ENCODE measurements around the gene SERPINE1. TPM values are rescaled to one million over a fixed set of nuclear protein-coding genes. Genes with fewer than 3 reads are reported as not detected.

SERPINE1 gene
- total and polyA plus RNA-seq, 2 of the 13 experiments (the other 11 are each of a cell fraction or from before 2014, with no cell fraction given), result 21.2 to 1,576 TPM

GRCh38 chr7:101099969-101100781 lies 26.7 kb upstream of the SERPINE1 start (continued):
- TF ChIP-seq ZNF503 (CRISPR knock-in tag; IDR thresholded peaks at IDR 0.05) (peak; percentile 32; the same call in 1 of the 2 replicates), ZNF839 (CRISPR knock-in tag; IDR thresholded peaks at IDR 0.05; ENCODE audit: borderline replicate concordance) (no peak), ATF3 (CRISPR knock-in tag; IDR thresholded peaks at IDR 0.05) (peak; percentile 65; the same call in 1 of the 2 replicates), SKI (IDR thresholded peaks at IDR 0.05; ENCODE audit: partially characterized antibody) (peak; percentile 58), ZNF790 (CRISPR knock-in tag; IDR thresholded peaks at IDR 0.05; ENCODE audit: borderline replicate concordance) (no peak), ZBTB21 (CRISPR knock-in tag; IDR thresholded peaks at IDR 0.05) (no peak), ZNF124 (CRISPR knock-in tag; IDR thresholded peaks at IDR 0.05) (0 out of 2 replicates have a peak, but pooled peaks have one; percentile 46), HINFP (CRISPR knock-in tag; IDR thresholded peaks at IDR 0.05; ENCODE audit: low read depth) (no peak), SMARCE1 (IDR thresholded peaks at IDR 0.05; ENCODE audit: borderline replicate concordance) (no peak), HNRNPL (IDR thresholded peaks at IDR 0.05; ENCODE audit: low read depth, low read length) (0 out of 2 replicates have a peak, but pooled peaks have one; percentile 57), NCOA1 (CRISPR knock-in tag; IDR thresholded peaks at IDR 0.05) (no peak), ZSCAN22 (CRISPR knock-in tag; IDR thresholded peaks at IDR 0.05) (peak; percentile 99), MXD4 (CRISPR knock-in tag; IDR thresholded peaks at IDR 0.05) (peak; percentile 61; the same call in 1 of the 2 replicates), ZNF687 (CRISPR knock-in tag; IDR thresholded peaks at IDR 0.05) (peak; percentile 94), ZNF512B (CRISPR knock-in tag; IDR thresholded peaks at IDR 0.05; ENCODE audit: borderline replicate concordance) (0 out of 2 replicates have a peak, but pooled peaks have one; percentile 27), ATM (IDR thresholded peaks at IDR 0.05; ENCODE audit: borderline replicate concordance) (no peak)

Data from HepG2 (cell line).